ENCODE data around the gene BAIAP2.

The BAIAP2 gene

DNA sequence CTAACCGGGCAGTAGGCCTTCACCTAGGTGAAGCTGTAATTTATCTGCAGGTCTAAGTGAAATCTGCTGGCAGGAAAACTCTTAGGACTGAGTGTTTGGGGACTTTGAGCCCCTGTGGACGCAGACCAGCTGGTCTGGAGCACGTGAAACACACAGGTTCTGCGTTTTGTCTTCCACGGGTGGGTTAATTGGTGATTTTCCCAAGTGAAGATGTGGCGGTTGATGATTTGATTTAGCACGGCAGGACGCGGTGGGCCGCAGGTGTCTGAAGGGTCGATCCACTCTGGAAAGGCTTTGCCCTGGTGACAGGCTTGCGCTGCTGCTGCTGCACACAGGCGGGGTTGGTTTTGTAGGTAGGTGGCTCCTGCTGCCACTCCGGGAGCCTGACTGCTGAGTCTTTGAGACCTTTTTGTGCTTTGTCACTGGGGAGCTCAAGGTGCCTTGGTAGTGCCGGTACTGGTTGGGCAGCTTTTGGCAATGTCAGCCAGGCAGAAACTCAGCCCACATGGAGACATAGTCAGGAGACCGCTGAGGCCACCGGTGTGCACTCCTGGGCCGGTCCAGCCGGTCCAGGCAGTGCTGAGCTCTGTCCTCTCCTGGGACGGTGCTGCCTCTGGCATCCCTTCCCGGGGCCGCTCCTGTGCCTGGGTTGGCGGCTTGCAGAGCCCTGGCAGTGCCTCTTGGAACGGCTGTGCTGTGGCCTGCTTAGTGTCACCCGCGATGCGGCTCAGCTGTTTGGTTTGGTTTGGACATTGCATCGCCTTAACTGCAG is 2.3 kb downstream of the BAIAP2 start:
- peaks cover 7 to 71% (median 43%) of the 10 kb centered on the region in 5 donors for H3K4me1 ChIP-seq (ENCODE audit: control insufficient read depth in 5 of 5, insufficient read depth in 5 of 5, low read length in 5 of 5)
- no peaks in the 10 kb centered on the region for H3K9me3 ChIP-seq (ENCODE audit: control insufficient read depth in 5 of 5, low read length in 5 of 5)
- H3K27me3 ChIP-seq (ENCODE audit: control insufficient read depth in 5 of 5, insufficient read depth in 4 of 5, low read length in 5 of 5) = peaks cover 0 to 32% (median 3%) of the 10 kb centered on the region in 5 donors
- peak overlapping the region in 3 of 5 donors; percentile 6 to 70 (median 68) for H3K4me3 ChIP-seq (ENCODE audit: low read depth in 1 of 5, low read length in 5 of 5)
- H3K36me3 ChIP-seq (ENCODE audit: control insufficient read depth in 5 of 5, insufficient read depth in 5 of 5, low read length in 5 of 5) = no peaks in the 10 kb centered on the region
- no peak overlapping the region for H3K27ac ChIP-seq (ENCODE audit: low read depth, low read length)
- no peak overlapping the region for H3K9ac ChIP-seq (ENCODE audit: low read length in 5 of 5)

- H3K9ac ChIP-seq (ENCODE audit: low read length in 5 of 5) = no peak overlapping the region
Measured at GRCh38 chr17:81037798-81038733, 3.1 kb downstream of the BAIAP2 start.

GRCh38 chr17:81039096-81039495 is 4.1 kb downstream of the BAIAP2 start:
- Histone ChIP-seq H3K9ac (ENCODE audit: low read length in 5 of 5) (no peak overlapping the region), H3K4me3 (ENCODE audit: low read depth in 1 of 5, low read length in 5 of 5) (no peak overlapping the region)

More at GRCh38 chr17:81037798-81038733, 3.1 kb downstream of the BAIAP2 start:
- Histone ChIP-seq H3K9me3 (ENCODE audit: control insufficient read depth in 5 of 5, low read length in 5 of 5) (no peaks in the 10 kb centered on the region), H3K27ac (ENCODE audit: low read depth, low read length) (no peak overlapping the region), H3K36me3 (ENCODE audit: control insufficient read depth in 5 of 5, insufficient read depth in 5 of 5, low read length in 5 of 5) (no peaks in the 10 kb centered on the region), H3K4me3 (ENCODE audit: low read depth in 1 of 5, low read length in 5 of 5) (no peak overlapping the region), H3K27me3 (ENCODE audit: control insufficient read depth in 5 of 5, insufficient read depth in 4 of 5, low read length in 5 of 5) (peaks cover 0 to 28% (median 3%) of the 10 kb centered on the region in 5 donors), H3K4me1 (ENCODE audit: control insufficient read depth in 5 of 5, insufficient read depth in 5 of 5, low read length in 5 of 5) (peaks cover 7 to 64% (median 35%) of the 10 kb centered on the region in 5 donors)

GRCh38 chr17:81039854-81040758 is 5.2 kb downstream of the BAIAP2 start:
- Histone ChIP-seq H3K27ac (ENCODE audit: low read depth, low read length) (no peak overlapping the region), H3K27me3 (ENCODE audit: control insufficient read depth in 5 of 5, insufficient read depth in 4 of 5, low read length in 5 of 5) (peaks cover 0 to 33% (median 3%) of the 10 kb centered on the region in 5 donors), H3K4me1 (ENCODE audit: control insufficient read depth in 5 of 5, insufficient read depth in 5 of 5, low read length in 5 of 5) (peaks cover 8 to 71% (median 41%) of the 10 kb centered on the region in 5 donors), H3K9ac (ENCODE audit: low read length in 5 of 5) (no peak overlapping the region), H3K4me3 (ENCODE audit: low read depth in 1 of 5, low read length in 5 of 5) (no peak overlapping the region), H3K36me3 (ENCODE audit: control insufficient read depth in 5 of 5, insufficient read depth in 5 of 5, low read length in 5 of 5) (no peaks in the 10 kb centered on the region), H3K9me3 (ENCODE audit: control insufficient read depth in 5 of 5, low read length in 5 of 5) (no peaks in the 10 kb centered on the region)

More at GRCh38 chr17:81039096-81039495, 4.1 kb downstream of the BAIAP2 start:
- Histone ChIP-seq H3K4me1 (ENCODE audit: control insufficient read depth in 5 of 5, insufficient read depth in 5 of 5, low read length in 5 of 5) (peaks cover 5 to 64% (median 34%) of the 10 kb centered on the region in 5 donors), H3K36me3 (ENCODE audit: control insufficient read depth in 5 of 5, insufficient read depth in 5 of 5, low read length in 5 of 5) (no peaks in the 10 kb centered on the region), H3K27ac (ENCODE audit: low read depth, low read length) (no peak overlapping the region), H3K9me3 (ENCODE audit: control insufficient read depth in 5 of 5, low read length in 5 of 5) (no peaks in the 10 kb centered on the region), H3K27me3 (ENCODE audit: control insufficient read depth in 5 of 5, insufficient read depth in 4 of 5, low read length in 5 of 5) (peaks cover 0 to 28% (median 3%) of the 10 kb centered on the region in 5 donors)

DNA sequence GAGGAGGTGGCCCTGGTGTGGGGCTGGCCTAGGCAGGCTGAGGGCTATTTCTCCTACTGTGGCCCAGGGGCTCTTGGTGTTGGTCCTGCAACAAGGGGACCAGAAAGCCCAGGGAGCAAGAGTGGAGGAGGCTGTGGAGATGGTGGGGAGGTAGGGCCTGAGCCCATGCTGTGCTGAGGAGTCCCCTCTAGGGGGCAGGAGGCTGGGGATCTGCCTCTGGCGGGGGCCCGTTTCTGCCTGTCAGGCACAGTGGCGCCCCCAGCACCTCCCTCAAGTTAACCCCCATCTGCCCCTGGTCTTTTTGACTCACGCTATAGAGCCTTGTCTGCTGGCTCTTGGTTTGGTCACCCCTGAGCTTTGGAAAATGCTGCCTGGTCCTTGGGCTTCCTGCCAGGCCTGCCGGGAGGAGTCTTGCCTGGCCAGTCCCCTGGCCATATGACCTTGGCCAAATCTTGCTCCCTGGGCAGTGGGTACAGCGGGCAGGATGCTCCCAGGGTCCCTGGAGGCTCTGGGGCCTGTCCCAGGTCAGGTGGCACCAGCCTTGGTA is 5.9 kb downstream of the BAIAP2 start:
- Histone ChIP-seq H3K9me3 (ENCODE audit: control insufficient read depth in 5 of 5, low read length in 5 of 5) (no peaks in the 10 kb centered on the region), H3K27ac (ENCODE audit: low read depth, low read length) (no peak overlapping the region), H3K4me1 (ENCODE audit: control insufficient read depth in 5 of 5, insufficient read depth in 5 of 5, low read length in 5 of 5) (peaks cover 9 to 76% (median 47%) of the 10 kb centered on the region in 5 donors), H3K9ac (ENCODE audit: low read length in 5 of 5) (no peak overlapping the region), H3K36me3 (ENCODE audit: control insufficient read depth in 5 of 5, insufficient read depth in 5 of 5, low read length in 5 of 5) (no peaks in the 10 kb centered on the region), H3K4me3 (ENCODE audit: low read depth in 1 of 5, low read length in 5 of 5) (no peak overlapping the region), H3K27me3 (ENCODE audit: control insufficient read depth in 5 of 5, insufficient read depth in 4 of 5, low read length in 5 of 5) (peaks cover 0 to 31% (median 3%) of the 10 kb centered on the region in 5 donors)

GRCh38 chr17:81042606-81043005 is 7.7 kb downstream of the BAIAP2 start:
- Histone ChIP-seq H3K27me3 (ENCODE audit: control insufficient read depth in 5 of 5, insufficient read depth in 4 of 5, low read length in 5 of 5) (peaks cover 3 to 20% (median 5%) of the 10 kb centered on the region in 5 donors), H3K4me1 (ENCODE audit: control insufficient read depth in 5 of 5, insufficient read depth in 5 of 5, low read length in 5 of 5) (peaks cover 5 to 76% (median 48%) of the 10 kb centered on the region in 5 donors), H3K9me3 (ENCODE audit: control insufficient read depth in 5 of 5, low read length in 5 of 5) (no peaks in the 10 kb centered on the region), H3K36me3 (ENCODE audit: control insufficient read depth in 5 of 5, insufficient read depth in 5 of 5, low read length in 5 of 5) (peaks cover 0 to 2% (median 0%) of the 10 kb centered on the region in 5 donors), H3K9ac (ENCODE audit: low read length in 5 of 5) (no peak overlapping the region), H3K27ac (ENCODE audit: low read depth, low read length) (no peak overlapping the region), H3K4me3 (ENCODE audit: low read depth in 1 of 5, low read length in 5 of 5) (no peak overlapping the region)

GRCh38 chr17:81043319-81043724 is 8.4 kb downstream of the BAIAP2 start:
- H3K27ac ChIP-seq (ENCODE audit: low read depth, low read length) = peak overlapping the region; percentile 57
- H3K27me3 ChIP-seq (ENCODE audit: control insufficient read depth in 5 of 5, insufficient read depth in 4 of 5, low read length in 5 of 5) = peaks cover 3 to 20% (median 7%) of the 10 kb centered on the region in 5 donors
- H3K9ac ChIP-seq (ENCODE audit: low read length in 5 of 5) = peak overlapping the region in 1 of 5 donors; percentile 35
- peak overlapping the region in 1 of 5 donors; percentile 31 for H3K4me3 ChIP-seq (ENCODE audit: low read depth in 1 of 5, low read length in 5 of 5)
- H3K4me1 ChIP-seq (ENCODE audit: control insufficient read depth in 5 of 5, insufficient read depth in 5 of 5, low read length in 5 of 5) = peaks cover 5 to 77% (median 52%) of the 10 kb centered on the region in 5 donors
- peaks cover 0 to 3% (median 0%) of the 10 kb centered on the region in 5 donors for H3K36me3 ChIP-seq (ENCODE audit: control insufficient read depth in 5 of 5, insufficient read depth in 5 of 5, low read length in 5 of 5)
- H3K9me3 ChIP-seq (ENCODE audit: control insufficient read depth in 5 of 5, low read length in 5 of 5) = no peaks in the 10 kb centered on the region

GRCh38 chr17:81043725-81044427 is 8.9 kb downstream of the BAIAP2 start:
- peaks cover 0 to 3% (median 0%) of the 10 kb centered on the region in 5 donors for H3K36me3 ChIP-seq (ENCODE audit: control insufficient read depth in 5 of 5, insufficient read depth in 5 of 5, low read length in 5 of 5)
- peaks cover 5 to 81% (median 57%) of the 10 kb centered on the region in 5 donors for H3K4me1 ChIP-seq (ENCODE audit: control insufficient read depth in 5 of 5, insufficient read depth in 5 of 5, low read length in 5 of 5)
- peaks cover 3 to 20% (median 7%) of the 10 kb centered on the region in 5 donors for H3K27me3 ChIP-seq (ENCODE audit: control insufficient read depth in 5 of 5, insufficient read depth in 4 of 5, low read length in 5 of 5)
- H3K9ac ChIP-seq (ENCODE audit: low read length in 5 of 5) = peak overlapping the region in 1 of 5 donors; percentile 37
- H3K4me3 ChIP-seq (ENCODE audit: low read depth in 1 of 5, low read length in 5 of 5) = peak overlapping the region in 3 of 5 donors; percentile 17 to 51 (median 31)
- H3K9me3 ChIP-seq (ENCODE audit: control insufficient read depth in 5 of 5, low read length in 5 of 5) = no peaks in the 10 kb centered on the region
- H3K27ac ChIP-seq (ENCODE audit: low read depth, low read length) = peak overlapping the region; percentile 57
